SK-N-SH (cell line): Measurements from ENCODE around the gene ZGPAT. TPM values are rescaled to one million over a fixed set of nuclear protein-coding genes. Genes with fewer than 3 reads are reported as not detected.

Experiments
- CTCF ChIA-PET: fragments of 300-600, 350-600 bp; formaldehyde crosslinking; extraction: SDS; loops from one replicate; lab custom pipeline; 2021; lab: Yijun Ruan, JAX
- POLR2A ChIA-PET: fragments of 350-600 bp; sonication (Branson Sonifier 250); formaldehyde crosslinking; extraction: SDS; loops from one replicate; lab custom pipeline; 2020; ENCODE audit warnings: antibody characterized with exemption, inconsistent platforms; lab: Yijun Ruan, JAX
- DNase-seq: peaks from one replicate; pipeline ENCODE4 v3.0.0; 2012
- H2AFZ ChIP-seq: fragments of 200-600 bp; sonication (generic); 2 replicates; pipeline ENCODE4 v1.8.1; 2016; ENCODE audit warnings: antibody characterized with exemption, mild to moderate bottlenecking, low read depth
- H3F3A ChIP-seq: fragments of 200-600 bp; sonication (generic); replicated peaks from 2 replicates; pipeline ENCODE3; 2016; ENCODE audit warnings: antibody characterized with exemption, mild to moderate bottlenecking; ENCODE audit not compliant: insufficient read depth
- H3K27ac ChIP-seq, 2 experiments: fragments of 200-500 bp in 1 of 2; fragments of 200-600 bp in 1 of 2; sonication (Bioruptor generic) in 1 of 2; sonication (generic), shearing (Covaris generic) in 1 of 2; 2 replicates each; pipeline versions ENCODE4 v1.5.1 to v1.6.1; 2014 to 2016; ENCODE audit warnings: low read depth in 2 of 2, inconsistent platforms in 1 of 2, low read length in 1 of 2, mild to moderate bottlenecking in 1 of 2, mixed read lengths in 1 of 2
- H3K27me3 ChIP-seq: fragments of 200-600 bp; sonication (generic), shearing (Covaris generic); 2 replicates; pipeline ENCODE4 v1.6.1; 2016; ENCODE audit warnings: mixed run types; ENCODE audit not compliant: insufficient read depth
- H3K36me3 ChIP-seq, 2 experiments: fragments of 200-500 bp in 1 of 2; fragments of 200-600 bp in 1 of 2; sonication (Bioruptor generic) in 1 of 2; sonication (generic) in 1 of 2; replicated peaks in 1 of 2; 2 replicates each; pipeline versions ENCODE3 to v1.5.1; 2014 to 2016; ENCODE audit warnings: low read length in 1 of 2, mild to moderate bottlenecking in 1 of 2; ENCODE audit not compliant: insufficient read depth in 2 of 2, control insufficient read depth in 1 of 2
- H3K4me1 ChIP-seq, 2 experiments: fragments of 200-500 bp in 1 of 2; fragments of 200-600 bp in 1 of 2; sonication (Bioruptor generic) in 1 of 2; sonication (generic), shearing (Covaris generic) in 1 of 2; 2 replicates each; pipeline versions ENCODE4 v1.5.1 to v1.6.1; 2014 to 2016; ENCODE audit warnings: low read depth in 1 of 2, low read length in 1 of 2, mixed run types in 1 of 2; ENCODE audit not compliant: insufficient read depth in 2 of 2, control insufficient read depth in 1 of 2
- H3K4me2 ChIP-seq: fragments of 200-600 bp; sonication (generic), shearing (Covaris generic); 2 replicates; pipeline ENCODE4 v1.6.1; 2017; ENCODE audit warnings: mixed run types
- H3K4me3 ChIP-seq, 2 experiments: fragments of 200-500 bp in 1 of 2; fragments of 200-600 bp in 1 of 2; sonication (Bioruptor generic) in 1 of 2; sonication (generic), shearing (Covaris generic) in 1 of 2; 2 replicates each; pipeline versions ENCODE4 v1.5.1 to v1.8.1; 2014 to 2016; ENCODE audit warnings: low read depth in 2 of 2, inconsistent platforms in 1 of 2, low read length in 1 of 2, mild to moderate bottlenecking in 1 of 2, mixed read lengths in 1 of 2, moderate library complexity in 1 of 2
- H3K79me2 ChIP-seq: fragments of 200-600 bp; sonication (generic); 2 replicates; pipeline ENCODE4 v1.8.1; 2017; ENCODE audit warnings: mild to moderate bottlenecking; ENCODE audit not compliant: insufficient read depth
- H3K9ac ChIP-seq: fragments of 200-600 bp; sonication (generic); 2 replicates; pipeline ENCODE4 v1.6.1; 2017; ENCODE audit warnings: mixed run types
- H3K9me2 ChIP-seq: fragments of 200-600 bp; sonication (generic); 2 replicates; pipeline ENCODE4 v1.6.1; 2017; ENCODE audit warnings: mixed run types
- H3K9me3 ChIP-seq: fragments of 200-600 bp; sonication (generic); 2 replicates; pipeline ENCODE4 v1.6.1; 2017; ENCODE audit warnings: mixed run types, mild to moderate bottlenecking, moderate library complexity
- H4K20me1 ChIP-seq: fragments of 200-600 bp; sonication (generic); 2 replicates; pipeline ENCODE4 v1.6.1; 2017; ENCODE audit warnings: mild to moderate bottlenecking, mixed run types; ENCODE audit not compliant: insufficient read depth
- ELF1 ChIP-seq: IDR thresholded peaks from 2 replicates; pipeline ENCODE4 v1.4.0; 2012
- IRF3 ChIP-seq: fragments of 150-350 bp; IDR thresholded peaks from 2 replicates; pipeline ENCODE4 v1.6.1; 2016; ENCODE audit warnings: mild to moderate bottlenecking, low read depth, low read length
- RAD21 ChIP-seq: IDR thresholded peaks from 2 replicates; pipeline ENCODE4 v1.6.1; 2012; ENCODE audit warnings: mild to moderate bottlenecking, low read length
- SMC3 ChIP-seq: IDR thresholded peaks from 2 replicates; pipeline ENCODE4 v1.6.1; 2012; ENCODE audit warnings: low read depth, low read length, improper control_type of control experiment
- ZBTB33 ChIP-seq: IDR thresholded peaks from 2 replicates; pipeline ENCODE4 v1.4.0; 2012; ENCODE audit warnings: low read depth, borderline replicate concordance
- WGBS: methylation state at CpG from one replicate; pipeline ENCODE4 v1.1.6; 2017; ENCODE audit warnings: low lambda C conversion rate; 5-methylcytosine and 5-hydroxymethylcytosine counted together
- polyA plus RNA-seq, 3 experiments: library from polyadenylated mRNA; depleted of rRNA; stranded (reverse); fragments of >200 nt; gene quantifications; 2 replicates each; pipeline ENCODE4 v1.2.3, GENCODE V29; 2012
- TF ChIP-seq, protein P1 (sequence below): IDR thresholded peaks from 2 replicates; pipeline ENCODE4 v1.4.0; 2012; ENCODE audit warnings: low read depth, borderline replicate concordance
- TF ChIP-seq, protein P2 (sequence below): IDR thresholded peaks from 2 replicates; pipeline ENCODE4; 2012
- TF ChIP-seq, protein P3 (sequence below): IDR thresholded peaks from 2 replicates; pipeline ENCODE4 v1.6.1; 2012; ENCODE audit warnings: mild to moderate bottlenecking, low read depth, low read length, moderate library complexity

Gene ZGPAT
- polyA plus RNA-seq, 1 of the 3 experiments (the other 2 are of a cell fraction): 33.7 TPM

- TF ChIP-seq SMC3 (no peak), RAD21 (no peak), IRF3 (no peak)
These were observed 25.3 kb upstream of the ZGPAT start (continued) for GRCh38 chr20:63682384-63683139.

GRCh38 chr20:63685269-63686026 lies 22.4 kb upstream of the ZGPAT start:
- 85% methylated on average over 9 of the region's 21 CpGs for WGBS
- Histone ChIP-seq H3K79me2 (no peaks in the 10 kb centered on the region), H3K36me3 (peaks cover 0 to 6% of the 10 kb centered on the region in 2 experiments), H3K27me3 (no peaks in the 10 kb centered on the region), H3K9me2 (no peaks in the 10 kb centered on the region), H3F3A (peaks cover 12% of the 10 kb centered on the region), H2AFZ (no peak overlapping the region), H3K9me3 (no peaks in the 10 kb centered on the region), H3K4me3 (no peak overlapping the region), H4K20me1 (no peaks in the 10 kb centered on the region), H3K4me2 (no peak overlapping the region), H3K9ac (no peak overlapping the region), H3K4me1 (peaks cover 0 to 16% of the 10 kb centered on the region in 2 experiments; a peak in 3 of 4 replicates), H3K27ac (no peak overlapping the region)
- TF ChIP-seq, protein P1, sequence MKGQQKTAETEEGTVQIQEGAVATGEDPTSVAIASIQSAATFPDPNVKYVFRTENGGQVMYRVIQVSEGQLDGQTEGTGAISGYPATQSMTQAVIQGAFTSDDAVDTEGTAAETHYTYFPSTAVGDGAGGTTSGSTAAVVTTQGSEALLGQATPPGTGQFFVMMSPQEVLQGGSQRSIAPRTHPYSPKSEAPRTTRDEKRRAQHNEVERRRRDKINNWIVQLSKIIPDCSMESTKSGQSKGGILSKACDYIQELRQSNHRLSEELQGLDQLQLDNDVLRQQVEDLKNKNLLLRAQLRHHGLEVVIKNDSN: no peak
- TF ChIP-seq ELF1: no peak
- POLR2A ChIA-PET: no interaction called here
- DNase-seq: no peak
- CTCF ChIA-PET: interaction anchor here (1.5 kb wide), 1 partner anchor 12 kb away, joined by 3 read pairs; no protein-coding TSS in a partner anchor

DNA sequence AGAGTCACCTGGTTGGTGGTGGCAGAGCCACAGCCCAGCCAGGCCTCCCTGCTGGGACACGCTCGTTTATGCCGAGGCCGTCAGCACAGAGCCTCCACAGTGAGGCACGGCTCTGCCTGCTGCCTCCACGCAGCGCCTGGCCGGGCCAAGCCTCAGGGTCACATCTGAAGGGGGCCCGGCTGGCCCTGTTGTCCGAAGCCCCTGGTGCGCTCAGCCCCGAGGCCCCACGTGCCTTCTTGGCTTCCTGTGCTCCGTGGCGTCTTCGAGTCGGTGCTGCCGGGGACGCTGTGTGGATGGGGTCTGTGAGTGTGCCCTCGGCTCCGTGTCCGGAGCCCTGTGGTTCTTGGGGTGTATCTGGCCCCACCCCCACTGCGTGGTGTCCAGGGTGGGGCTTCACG lies 21.7 kb upstream of the ZGPAT start:
- 97% methylated on average over 15 of the region's 24 CpGs for WGBS
- H3K9me2 ChIP-seq: no peaks in the 10 kb centered on the region
- H3K4me3 ChIP-seq: no peak overlapping the region
- peaks cover 0 to 16% of the 10 kb centered on the region in 2 experiments; a peak in 3 of 4 replicates for H3K4me1 ChIP-seq
- H3K36me3 ChIP-seq: peaks cover 0 to 3% of the 10 kb centered on the region in 2 experiments
- H3K79me2 ChIP-seq: no peaks in the 10 kb centered on the region
- no peak overlapping the region for H3K27ac ChIP-seq
- CTCF ChIA-PET: interaction anchor here (1.5 kb wide), 1 partner anchor 12 kb away, joined by 3 read pairs; no protein-coding TSS in a partner anchor
- H3F3A ChIP-seq: peaks cover 12% of the 10 kb centered on the region
- no peak for DNase-seq
- no peak overlapping the region for H3K4me2 ChIP-seq
- no peak overlapping the region for H2AFZ ChIP-seq
- H3K9me3 ChIP-seq: no peaks in the 10 kb centered on the region
- H3K27me3 ChIP-seq: no peaks in the 10 kb centered on the region
- no peak for TF ChIP-seq ELF1
- TF ChIP-seq, protein P2, sequence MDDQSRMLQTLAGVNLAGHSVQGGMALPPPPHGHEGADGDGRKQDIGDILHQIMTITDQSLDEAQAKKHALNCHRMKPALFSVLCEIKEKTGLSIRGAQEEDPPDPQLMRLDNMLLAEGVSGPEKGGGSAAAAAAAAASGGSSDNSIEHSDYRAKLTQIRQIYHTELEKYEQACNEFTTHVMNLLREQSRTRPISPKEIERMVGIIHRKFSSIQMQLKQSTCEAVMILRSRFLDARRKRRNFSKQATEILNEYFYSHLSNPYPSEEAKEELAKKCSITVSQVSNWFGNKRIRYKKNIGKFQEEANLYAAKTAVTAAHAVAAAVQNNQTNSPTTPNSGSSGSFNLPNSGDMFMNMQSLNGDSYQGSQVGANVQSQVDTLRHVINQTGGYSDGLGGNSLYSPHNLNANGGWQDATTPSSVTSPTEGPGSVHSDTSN: no peak
- TF ChIP-seq, protein P1: no peak
- no peak for TF ChIP-seq ZBTB33
- TF ChIP-seq, protein P3, sequence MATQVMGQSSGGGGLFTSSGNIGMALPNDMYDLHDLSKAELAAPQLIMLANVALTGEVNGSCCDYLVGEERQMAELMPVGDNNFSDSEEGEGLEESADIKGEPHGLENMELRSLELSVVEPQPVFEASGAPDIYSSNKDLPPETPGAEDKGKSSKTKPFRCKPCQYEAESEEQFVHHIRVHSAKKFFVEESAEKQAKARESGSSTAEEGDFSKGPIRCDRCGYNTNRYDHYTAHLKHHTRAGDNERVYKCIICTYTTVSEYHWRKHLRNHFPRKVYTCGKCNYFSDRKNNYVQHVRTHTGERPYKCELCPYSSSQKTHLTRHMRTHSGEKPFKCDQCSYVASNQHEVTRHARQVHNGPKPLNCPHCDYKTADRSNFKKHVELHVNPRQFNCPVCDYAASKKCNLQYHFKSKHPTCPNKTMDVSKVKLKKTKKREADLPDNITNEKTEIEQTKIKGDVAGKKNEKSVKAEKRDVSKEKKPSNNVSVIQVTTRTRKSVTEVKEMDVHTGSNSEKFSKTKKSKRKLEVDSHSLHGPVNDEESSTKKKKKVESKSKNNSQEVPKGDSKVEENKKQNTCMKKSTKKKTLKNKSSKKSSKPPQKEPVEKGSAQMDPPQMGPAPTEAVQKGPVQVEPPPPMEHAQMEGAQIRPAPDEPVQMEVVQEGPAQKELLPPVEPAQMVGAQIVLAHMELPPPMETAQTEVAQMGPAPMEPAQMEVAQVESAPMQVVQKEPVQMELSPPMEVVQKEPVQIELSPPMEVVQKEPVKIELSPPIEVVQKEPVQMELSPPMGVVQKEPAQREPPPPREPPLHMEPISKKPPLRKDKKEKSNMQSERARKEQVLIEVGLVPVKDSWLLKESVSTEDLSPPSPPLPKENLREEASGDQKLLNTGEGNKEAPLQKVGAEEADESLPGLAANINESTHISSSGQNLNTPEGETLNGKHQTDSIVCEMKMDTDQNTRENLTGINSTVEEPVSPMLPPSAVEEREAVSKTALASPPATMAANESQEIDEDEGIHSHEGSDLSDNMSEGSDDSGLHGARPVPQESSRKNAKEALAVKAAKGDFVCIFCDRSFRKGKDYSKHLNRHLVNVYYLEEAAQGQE: no peak
- no peaks in the 10 kb centered on the region for H4K20me1 ChIP-seq
- no peak overlapping the region for H3K9ac ChIP-seq
- POLR2A ChIA-PET: no interaction called here
